Central memory CD8-positive, alpha-beta T cell (primary cell): ENCODE results near the gene ME3.
"Not testable (repeated sequence)": the region's sequence is repeated elsewhere in the genome, so short reads cannot be mapped to it uniquely, and the experiment has no call there.

Experiments
- ATAC-seq: fragments of 150-1000 bp; cut with Tn5 transposase; replicated peaks from 2 replicates; pipeline ENCODE4 v1.10.0; 2022; ENCODE audit warnings: mild to moderate bottlenecking, moderate FRiP score, moderate number of reproducible peaks; ENCODE audit not compliant: poor library complexity, severe bottlenecking; ENCODE audit errors: extremely low read depth
- DNase-seq, 2 donors: peaks; one replicate each; pipeline ENCODE4 v3.0.0; 2021; ENCODE audit warnings: low spot score in 2 of 2
- H3K27ac Mint-ChIP-seq: one replicate; pipeline ENCODE4 v1.8.0; 2022; ENCODE audit warnings: low read depth, mild to moderate bottlenecking, moderate library complexity, mixed read lengths
- H3K27me3 Mint-ChIP-seq: one replicate; pipeline ENCODE4 v1.8.0; 2022; ENCODE audit warnings: mixed read lengths
- H3K36me3 Mint-ChIP-seq: one replicate; pipeline ENCODE4 v1.8.0; 2022; ENCODE audit warnings: mild to moderate bottlenecking, moderate library complexity, mixed read lengths; ENCODE audit not compliant: insufficient read depth
- H3K4me1 Mint-ChIP-seq: one replicate; pipeline ENCODE4 v1.8.0; 2022; ENCODE audit warnings: mixed read lengths
- H3K4me3 Mint-ChIP-seq: one replicate; pipeline ENCODE4 v1.8.0; 2022; ENCODE audit warnings: mild to moderate bottlenecking, moderate library complexity, mixed read lengths
- H3K9me3 Mint-ChIP-seq: one replicate; pipeline ENCODE4 v1.8.0; 2022; ENCODE audit warnings: mixed read lengths

ME3 gene

GRCh38 chr11:86569109-86569508, 103.3 kb downstream of the ME3 start:
- no peak for DNase-seq
- Mint-ChIP-seq H3K4me3 (no peak overlapping the region), H3K27ac (no peak overlapping the region), H3K9me3 (no peaks in the 10 kb centered on the region), H3K4me1 (no peaks in the 10 kb centered on the region), H3K27me3 (no peaks in the 10 kb centered on the region), H3K36me3 (no peaks in the 10 kb centered on the region)
- no peak for ATAC-seq

- Mint-ChIP-seq H3K27me3 (no peaks in the 10 kb centered on the region), H3K27ac (no peak overlapping the region), H3K9me3 (peaks cover 11% of the 10 kb centered on the region), H3K4me1 (no peaks in the 10 kb centered on the region), H3K4me3 (no peak overlapping the region), H3K36me3 (peaks cover 2% of the 10 kb centered on the region)
- DNase-seq (no peak), ATAC-seq (no peak)
These were observed 106.6 kb downstream of the ME3 start for GRCh38 chr11:86565801-86566312.

GRCh38 chr11:86565388-86565787, 107.0 kb downstream of the ME3 start:
- ATAC-seq = no peak
- H3K4me3 Mint-ChIP-seq = no peak overlapping the region

GRCh38 chr11:86562842-86563241, 109.6 kb downstream of the ME3 start:
- not testable (repeated sequence) for H3K27ac Mint-ChIP-seq, ATAC-seq, H3K4me1 Mint-ChIP-seq, H3K36me3 Mint-ChIP-seq, DNase-seq, H3K27me3 Mint-ChIP-seq, H3K4me3 Mint-ChIP-seq
- peaks cover 11% of the 10 kb centered on the region for H3K9me3 Mint-ChIP-seq

More at GRCh38 chr11:86565388-86565787, 107.0 kb downstream of the ME3 start:
- H3K9me3 Mint-ChIP-seq = peaks cover 11% of the 10 kb centered on the region
- H3K36me3 Mint-ChIP-seq = peaks cover 2% of the 10 kb centered on the region
- H3K27me3 Mint-ChIP-seq = no peaks in the 10 kb centered on the region
- H3K27ac Mint-ChIP-seq = no peak overlapping the region
- no peaks in the 10 kb centered on the region for H3K4me1 Mint-ChIP-seq
- no peak for DNase-seq

GRCh38 chr11:86559311-86559945, 113.0 kb downstream of the ME3 start:
- no peak for ATAC-seq
- Mint-ChIP-seq H3K4me1 (no peaks in the 10 kb centered on the region), H3K27me3 (no peaks in the 10 kb centered on the region)

GRCh38 chr11:86558841-86559240, 113.6 kb downstream of the ME3 start:
- peaks cover 2% of the 10 kb centered on the region for H3K36me3 Mint-ChIP-seq
- DNase-seq = no peak
- H3K4me3 Mint-ChIP-seq = no peak overlapping the region
- no peaks in the 10 kb centered on the region for H3K27me3 Mint-ChIP-seq
- H3K4me1 Mint-ChIP-seq = no peaks in the 10 kb centered on the region
- no peak for ATAC-seq
- no peak overlapping the region for H3K27ac Mint-ChIP-seq
- H3K9me3 Mint-ChIP-seq = peaks cover 11% of the 10 kb centered on the region

More at GRCh38 chr11:86559311-86559945, 113.0 kb downstream of the ME3 start:
- H3K36me3 Mint-ChIP-seq = peaks cover 2% of the 10 kb centered on the region
- no peak overlapping the region for H3K4me3 Mint-ChIP-seq
- no peak for DNase-seq
- no peak overlapping the region for H3K27ac Mint-ChIP-seq
- H3K9me3 Mint-ChIP-seq = peaks cover 11% of the 10 kb centered on the region

- Mint-ChIP-seq H3K27ac (no peak overlapping the region), H3K27me3 (no peaks in the 10 kb centered on the region), H3K9me3 (peaks cover 11% of the 10 kb centered on the region), H3K4me1 (no peaks in the 10 kb centered on the region), H3K36me3 (no peaks in the 10 kb centered on the region), H3K4me3 (no peak overlapping the region)
- ATAC-seq = no peak
- no peak for DNase-seq
These were observed 114.2 kb downstream of the ME3 start for GRCh38 chr11:86558207-86558606.

GRCh38 chr11:86555866-86556265, 116.5 kb downstream of the ME3 start:
- H3K4me1 Mint-ChIP-seq = peaks cover 11% of the 10 kb centered on the region
- ATAC-seq (no peak), DNase-seq (no peak)
- no peaks in the 10 kb centered on the region for H3K36me3 Mint-ChIP-seq
- no peaks in the 10 kb centered on the region for H3K9me3 Mint-ChIP-seq
- no peak overlapping the region for H3K4me3 Mint-ChIP-seq
- no peak overlapping the region for H3K27ac Mint-ChIP-seq
- H3K27me3 Mint-ChIP-seq = no peaks in the 10 kb centered on the region

- no peak for DNase-seq
- Mint-ChIP-seq H3K9me3 (no peaks in the 10 kb centered on the region), H3K27ac (no peak overlapping the region), H3K4me3 (no peak overlapping the region), H3K27me3 (no peaks in the 10 kb centered on the region), H3K4me1 (peaks cover 14% of the 10 kb centered on the region), H3K36me3 (no peaks in the 10 kb centered on the region)
- no peak for ATAC-seq
These were observed 117.0 kb downstream of the ME3 start for GRCh38 chr11:86555401-86555800.

GRCh38 chr11:86553265-86553664, 119.2 kb downstream of the ME3 start:
- H3K4me1 Mint-ChIP-seq = peaks cover 14% of the 10 kb centered on the region
- no peaks in the 10 kb centered on the region for H3K9me3 Mint-ChIP-seq
- no peak overlapping the region for H3K4me3 Mint-ChIP-seq
- ATAC-seq = no peak
- no peaks in the 10 kb centered on the region for H3K36me3 Mint-ChIP-seq
- H3K27me3 Mint-ChIP-seq = no peaks in the 10 kb centered on the region
- DNase-seq = no peak
- no peak overlapping the region for H3K27ac Mint-ChIP-seq

- no peak overlapping the region for H3K4me3 Mint-ChIP-seq
These were observed 120.9 kb downstream of the ME3 start for GRCh38 chr11:86551288-86552092.

GRCh38 chr11:86550757-86551156, 121.7 kb downstream of the ME3 start:
- H3K4me1 Mint-ChIP-seq = peaks cover 14% of the 10 kb centered on the region
- no peaks in the 10 kb centered on the region for H3K36me3 Mint-ChIP-seq
- H3K4me3 Mint-ChIP-seq = no peak overlapping the region
- ATAC-seq = no peak
- DNase-seq = no peak
- no peaks in the 10 kb centered on the region for H3K27me3 Mint-ChIP-seq
- H3K9me3 Mint-ChIP-seq = no peaks in the 10 kb centered on the region
- no peak overlapping the region for H3K27ac Mint-ChIP-seq

More at GRCh38 chr11:86551288-86552092, 120.9 kb downstream of the ME3 start:
- H3K9me3 Mint-ChIP-seq = no peaks in the 10 kb centered on the region
- ATAC-seq (no peak), DNase-seq (no peak)
- peaks cover 14% of the 10 kb centered on the region for H3K4me1 Mint-ChIP-seq
- no peaks in the 10 kb centered on the region for H3K36me3 Mint-ChIP-seq
- H3K27ac Mint-ChIP-seq = no peak overlapping the region
- no peaks in the 10 kb centered on the region for H3K27me3 Mint-ChIP-seq
